ENCODE data around the gene CEP192. TPM values are rescaled to one million over a fixed set of nuclear protein-coding genes. Genes with fewer than 3 reads are reported as not detected.

CEP192 gene
- total and polyA plus RNA-seq, 2 of the 13 experiments (the other 11 are each of a cell fraction or from before 2014, with no cell fraction given): 15.3 to 24.7 TPM

GRCh38 chr18:13139885-13140450 is 148.8 kb downstream of the CEP192 start (continued):
- TF ChIP-seq SNAPC2 (CRISPR knock-in tag; IDR thresholded peaks at IDR 0.05) (peak; percentile 65; the same call in 1 of the 2 replicates), ZMYM4 (CRISPR knock-in tag; IDR thresholded peaks at IDR 0.05) (peak; percentile 76), ZNF691 (CRISPR knock-in tag; IDR thresholded peaks at IDR 0.05; ENCODE audit: borderline replicate concordance, low read depth) (peak; percentile 50; the same call in 1 of the 2 replicates), TGIF2 (CRISPR knock-in tag; IDR thresholded peaks at IDR 0.05) (peak; percentile 78; the same call in 1 of the 2 replicates), ZNF747 (CRISPR knock-in tag; IDR thresholded peaks at IDR 0.05; ENCODE audit: borderline replicate concordance) (no peak), ZNF432 (CRISPR knock-in tag; IDR thresholded peaks at IDR 0.05; ENCODE audit: borderline replicate concordance) (no peak), ZBTB38 (CRISPR knock-in tag; IDR thresholded peaks at IDR 0.05) (peak; percentile 87), PBX3 (CRISPR knock-in tag; IDR thresholded peaks at IDR 0.05; ENCODE audit: borderline replicate concordance) (no peak), ZNF484 (CRISPR knock-in tag; IDR thresholded peaks at IDR 0.05; ENCODE audit: borderline replicate concordance, low read depth) (no peak), ZBTB43 (CRISPR knock-in tag; conservative IDR thresholded peaks at IDR 0.05) (peak; percentile 82), GABPA (IDR thresholded peaks at IDR 0.05; ENCODE audit: low read depth, low read length) (no peak), GABPA (CRISPR knock-in tag; IDR thresholded peaks at IDR 0.05; ENCODE audit: low read depth) (peak; percentile 85), ZNF574 (CRISPR knock-in tag; IDR thresholded peaks at IDR 0.05) (peak; percentile 59), NCOA2 (CRISPR knock-in tag; IDR thresholded peaks at IDR 0.05) (no peak), CREBL2 (CRISPR knock-in tag; IDR thresholded peaks at IDR 0.05; ENCODE audit: borderline replicate concordance) (no peak), GFI1 (CRISPR knock-in tag; IDR thresholded peaks at IDR 0.05; ENCODE audit: borderline replicate concordance) (no peak), NR2F6 (IDR thresholded peaks at IDR 0.05) (no peak), NR2F6 (CRISPR knock-in tag; IDR thresholded peaks at IDR 0.05) (peak; percentile 75), UBTF (CRISPR knock-in tag; IDR thresholded peaks at IDR 0.05) (0 out of 2 replicates have a peak, but pooled peaks have one; percentile 35), POLR2AphosphoS2 (IDR thresholded peaks at IDR 0.05; ENCODE audit: low read depth, low read length) (no peak), ZNF558 (CRISPR knock-in tag; IDR thresholded peaks at IDR 0.05; ENCODE audit: borderline replicate concordance) (peak; percentile 54; the same call in 1 of the 2 replicates), ZNF891 (CRISPR knock-in tag; IDR thresholded peaks at IDR 0.05) (no peak), ZNF709 (CRISPR knock-in tag; IDR thresholded peaks at IDR 0.05) (no peak)

Measured in HepG2 (cell line).